HG02981 (cell line): ENCODE data around the gene DLGAP3.

Experiments used
- ATAC-seq: cut with Tn5 transposase; IDR thresholded peaks from one replicate; pipeline ENCODE4 v1.9.1; 2021; ENCODE audit warnings: mild to moderate bottlenecking, moderate library complexity; ENCODE audit not compliant: unreplicated experiment

Gene DLGAP3

GRCh38 chr1:34928699-34929496, 552 bp downstream of the DLGAP3 start:
- ATAC-seq: no peak

DNA sequence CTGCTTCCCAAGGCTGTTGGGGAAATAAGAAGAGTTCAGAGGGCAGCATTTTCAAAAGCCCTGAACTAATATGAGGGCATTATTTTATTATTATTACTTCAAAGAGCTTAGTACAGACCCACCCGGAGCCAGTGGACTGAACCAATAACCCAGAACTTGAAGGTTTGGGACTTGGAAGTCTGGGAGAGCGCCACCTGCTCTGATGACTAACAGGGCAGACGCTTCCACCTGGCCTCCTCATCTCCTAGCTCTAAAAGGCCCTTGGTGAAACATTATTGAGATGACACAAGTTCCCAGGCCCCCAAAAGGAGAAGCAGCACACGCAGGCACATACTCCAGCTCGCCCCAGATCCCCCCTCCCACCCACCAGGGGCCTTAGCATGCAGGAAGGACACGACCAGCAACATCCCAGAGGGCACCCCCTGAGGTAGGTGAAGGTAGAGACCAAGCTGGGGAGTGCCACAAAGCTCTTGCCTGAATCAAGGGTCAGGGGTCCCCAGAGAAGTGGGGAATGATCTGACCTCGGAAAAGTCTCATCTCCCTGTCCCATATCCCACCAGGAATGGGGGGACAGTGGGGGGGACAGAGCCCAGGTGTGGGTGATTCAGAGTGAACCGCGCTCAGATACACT, 1.3 kb downstream of the DLGAP3 start:
- ATAC-seq: no peak

GRCh38 chr1:34927316-34927715, 2.1 kb downstream of the DLGAP3 start:
- ATAC-seq: no peak

DNA sequence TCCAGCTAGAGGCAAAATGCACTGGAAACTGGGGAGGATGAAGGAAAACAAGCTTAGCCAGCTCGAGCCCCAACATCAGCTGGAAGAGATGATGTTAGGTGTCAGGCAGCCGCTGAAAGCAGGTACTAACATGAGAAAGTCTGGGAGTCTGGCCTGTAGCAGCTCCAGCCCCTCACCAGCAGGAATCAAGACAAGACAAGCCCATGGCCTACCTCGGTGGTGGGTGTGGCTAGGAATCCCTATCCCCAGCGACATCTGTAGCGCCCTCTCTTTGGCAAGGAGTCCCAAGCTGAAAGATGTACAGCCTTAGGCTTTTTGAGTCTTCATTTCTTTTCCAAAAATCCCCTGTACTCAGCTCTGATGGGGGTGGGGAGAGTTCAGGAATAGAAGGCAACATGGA, 2.6 kb downstream of the DLGAP3 start:
- no peak for ATAC-seq

DNA sequence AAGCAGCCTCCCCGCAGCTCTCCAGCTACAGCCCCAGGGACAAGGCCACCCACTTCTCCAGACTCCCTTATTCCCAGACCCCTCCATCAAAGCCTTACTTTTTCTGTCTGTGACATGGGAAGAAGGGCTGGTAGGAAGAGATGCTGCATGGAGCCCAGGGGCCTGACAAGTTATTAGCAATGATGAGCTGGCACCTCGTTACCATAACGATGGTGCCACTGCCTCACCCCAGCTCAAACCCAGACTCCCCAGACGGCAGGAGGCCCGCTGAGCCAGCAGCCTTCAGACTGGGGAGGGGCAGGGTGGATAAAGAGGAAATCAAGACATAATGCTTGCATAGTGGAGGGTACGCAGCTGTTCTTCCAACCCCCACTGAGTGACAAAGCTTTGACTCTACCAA, 3.3 kb downstream of the DLGAP3 start:
- no peak for ATAC-seq

DNA sequence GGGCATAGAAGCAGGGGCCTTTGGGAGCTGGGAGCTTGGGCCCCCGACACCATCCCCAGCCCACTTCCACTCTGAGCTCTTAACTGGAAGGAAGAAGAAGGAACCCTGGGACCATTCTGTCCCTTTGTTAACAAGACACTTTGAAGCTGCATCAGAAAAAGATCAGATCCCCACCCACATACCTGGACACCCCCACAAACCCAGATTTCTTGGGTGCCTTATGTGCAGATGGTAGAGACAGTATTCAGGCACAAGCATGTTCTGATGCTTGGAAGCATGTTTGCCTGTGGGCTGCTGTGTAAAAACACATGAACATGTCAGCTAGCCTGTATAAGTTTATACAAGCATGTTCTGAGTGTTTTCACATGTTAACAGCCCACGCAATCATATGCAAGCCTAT, 3.7 kb downstream of the DLGAP3 start:
- no peak for ATAC-seq

GRCh38 chr1:34924759-34925555, 4.5 kb downstream of the DLGAP3 start:
- no peak for ATAC-seq

- no peak for ATAC-seq
Observed at GRCh38 chr1:34923490-34923889, 6.0 kb downstream of the DLGAP3 start.

- no peak for ATAC-seq
Observed at GRCh38 chr1:34918977-34919561, 10.4 kb downstream of the DLGAP3 start.

- ATAC-seq: no peak
Observed at GRCh38 chr1:34918386-34918976, 11.0 kb downstream of the DLGAP3 start.

GRCh38 chr1:34917017-34917416, 12.4 kb downstream of the DLGAP3 start:
- ATAC-seq: no peak

- ATAC-seq: no peak
Observed at GRCh38 chr1:34916104-34916503, 13.3 kb downstream of the DLGAP3 start.

DNA sequence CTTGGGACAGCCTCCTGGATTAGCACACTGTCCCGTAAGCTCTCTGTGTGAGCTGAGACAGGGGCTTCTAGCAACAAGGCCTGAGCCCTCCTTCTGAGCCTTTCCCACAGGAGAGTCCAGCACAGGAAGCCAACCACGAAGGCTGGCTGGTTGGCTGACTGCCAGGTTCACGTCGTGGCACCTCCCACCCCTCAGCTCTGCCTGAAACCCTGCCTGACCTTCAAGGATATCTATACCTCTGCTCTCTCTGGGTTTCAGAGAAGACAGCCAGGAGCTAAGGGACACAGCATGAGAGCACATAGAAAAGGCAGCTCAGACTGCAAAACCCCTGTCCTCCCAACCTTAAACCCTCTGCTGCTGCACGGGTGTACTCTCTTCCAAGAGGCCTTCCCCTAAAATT, 13.9 kb downstream of the DLGAP3 start:
- no peak for ATAC-seq

GRCh38 chr1:34914958-34915357, 14.5 kb downstream of the DLGAP3 start:
- no peak for ATAC-seq

- no peak for ATAC-seq
Observed at GRCh38 chr1:34911465-34911864, 18.0 kb downstream of the DLGAP3 start.

- ATAC-seq: no peak
Observed at GRCh38 chr1:34910425-34910824, 19.0 kb downstream of the DLGAP3 start.

GRCh38 chr1:34908369-34908768, 21.1 kb downstream of the DLGAP3 start:
- no peak for ATAC-seq

DNA sequence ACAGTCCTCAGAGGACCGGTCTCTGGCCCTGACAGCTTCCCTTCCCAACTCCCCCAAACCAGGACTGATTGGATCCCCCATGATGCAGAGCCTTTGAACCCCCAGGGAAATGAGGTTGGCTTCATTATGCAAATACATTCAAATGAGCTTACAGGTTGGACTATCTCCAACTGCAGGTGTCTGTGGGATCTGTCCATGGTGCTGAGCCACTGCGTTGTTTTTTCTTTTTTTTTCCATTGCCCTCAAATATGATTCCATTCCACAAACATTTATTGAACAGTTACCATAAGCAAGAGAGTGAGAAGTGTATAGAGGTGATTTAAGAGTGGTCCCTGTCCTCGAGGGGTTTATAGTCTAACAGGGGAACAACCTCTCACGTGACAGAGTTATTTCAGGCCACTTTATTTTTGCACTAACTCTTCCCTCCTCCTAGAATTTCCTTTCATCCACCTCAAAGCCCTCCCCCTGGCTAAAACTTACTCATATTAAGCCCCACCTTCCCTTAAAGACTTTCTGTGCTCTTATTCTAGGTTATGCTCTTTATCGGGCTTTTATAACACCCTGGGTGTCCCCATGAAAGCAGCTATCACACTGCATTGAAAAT, 21.9 kb downstream of the DLGAP3 start:
- ATAC-seq: no peak

DNA sequence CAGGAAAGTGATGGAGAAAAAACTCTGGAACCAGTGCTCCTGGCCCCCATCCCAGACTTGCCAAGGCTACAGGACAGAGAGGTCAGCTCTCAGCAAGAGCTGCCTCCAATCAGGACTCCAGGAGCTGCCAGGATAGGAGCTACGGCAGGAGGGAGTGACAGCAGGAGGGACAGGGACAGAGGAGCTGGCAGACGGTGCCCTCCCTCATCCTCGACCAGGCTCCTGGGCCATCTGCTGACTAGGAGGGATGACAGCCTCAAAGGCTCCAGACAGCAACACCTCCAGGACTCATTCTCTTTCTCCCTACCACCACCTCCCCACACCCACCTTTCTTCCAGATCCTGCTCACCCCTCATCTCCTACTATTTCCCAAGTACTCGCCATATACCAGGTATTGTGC, 22.7 kb downstream of the DLGAP3 start:
- no peak for ATAC-seq

DNA sequence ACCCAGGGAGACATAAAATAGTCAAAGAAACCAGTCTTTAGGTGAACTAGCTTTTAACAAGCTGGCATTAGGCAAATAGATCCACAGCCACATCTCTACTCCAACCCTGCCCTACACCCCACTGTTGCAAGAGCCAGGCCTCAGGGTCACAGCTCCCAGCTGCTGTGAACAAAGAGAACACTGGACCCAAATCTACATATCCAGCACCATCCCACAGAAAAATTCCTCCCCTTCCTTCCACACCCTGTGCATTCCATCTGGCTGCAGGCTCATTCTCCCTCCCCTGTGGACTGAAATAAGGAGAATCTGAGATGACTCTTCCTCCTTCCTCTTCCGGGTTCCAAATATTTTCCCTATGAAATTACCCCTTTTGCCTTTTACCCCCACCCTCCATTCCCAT, 23.2 kb downstream of the DLGAP3 start:
- no peak for ATAC-seq

DNA sequence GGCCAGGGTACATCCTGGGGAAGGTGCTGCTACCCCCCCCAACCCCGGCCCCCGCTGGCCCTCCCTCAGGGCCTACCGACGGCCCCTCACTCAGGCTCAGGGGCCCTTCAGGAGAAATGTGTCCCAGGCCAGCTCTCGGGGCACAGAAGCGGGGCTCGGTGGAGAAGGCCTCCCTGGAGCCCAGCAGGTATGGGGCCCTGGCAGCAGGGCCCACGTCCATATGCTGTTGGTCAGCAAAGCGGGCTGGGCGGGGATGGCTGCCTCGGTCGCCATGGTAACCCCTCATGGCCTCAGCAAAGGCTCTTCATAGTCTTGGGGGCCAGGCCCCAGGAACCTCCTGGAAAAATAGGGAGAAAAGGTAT, 24.4 kb downstream of the DLGAP3 start:
- ATAC-seq: no peak
